HG03469 (cell line): ENCODE results near the gene MAP4K2.

Experiments
- ATAC-seq: cut with Tn5 transposase; IDR thresholded peaks from one replicate; pipeline ENCODE4 v1.9.1; 2021; ENCODE audit warnings: mild to moderate bottlenecking, moderate library complexity, moderate number of reproducible peaks; ENCODE audit not compliant: unreplicated experiment

MAP4K2 gene

GRCh38 chr11:64813826-64814225 lies 10.8 kb upstream of the MAP4K2 start:
- ATAC-seq = no peak

- no peak for ATAC-seq
These were observed 7.9 kb upstream of the MAP4K2 start for GRCh38 chr11:64810891-64811272.

GRCh38 chr11:64810271-64810890 lies 7.4 kb upstream of the MAP4K2 start, which contains the start of gene MEN1:
Gene MEN1, minus strand, starts transcription at chr11:64810551. Its CDS starts 442 bp downstream, at chr11:64810109.
- ATAC-seq = no peak

GRCh38 chr11:64809781-64810241 lies 6.8 kb upstream of the MAP4K2 start:
- no peak for ATAC-seq

GRCh38 chr11:64805481-64805880 lies 2.5 kb upstream of the MAP4K2 start:
- ATAC-seq = no peak

- no peak for ATAC-seq
These were observed 1.6 kb upstream of the MAP4K2 start for GRCh38 chr11:64804346-64805210.

- no peak for ATAC-seq
These were observed 882 bp upstream of the MAP4K2 start for GRCh38 chr11:64803846-64804345.

- peak; percentile 14 for ATAC-seq
These were observed 450 bp downstream of the MAP4K2 start for GRCh38 chr11:64802370-64803157.

GRCh38 chr11:64801561-64802369 lies 1.2 kb downstream of the MAP4K2 start:
- no peak for ATAC-seq

- ATAC-seq = no peak
These were observed 1.9 kb downstream of the MAP4K2 start for GRCh38 chr11:64801158-64801464.

- ATAC-seq = no peak
These were observed 2.5 kb downstream of the MAP4K2 start for GRCh38 chr11:64800303-64801157.

GRCh38 chr11:64799623-64800302 lies 3.3 kb downstream of the MAP4K2 start:
- no peak for ATAC-seq

- ATAC-seq = no peak
These were observed 3.8 kb downstream of the MAP4K2 start for GRCh38 chr11:64799256-64799622.

GRCh38 chr11:64796757-64797541 lies 6.1 kb downstream of the MAP4K2 start:
- no peak for ATAC-seq

GRCh38 chr11:64796047-64796756 lies 6.8 kb downstream of the MAP4K2 start:
- ATAC-seq = no peak

GRCh38 chr11:64794526-64794925 lies 8.5 kb downstream of the MAP4K2 start:
- no peak for ATAC-seq

- no peak for ATAC-seq
These were observed 9.5 kb downstream of the MAP4K2 start for GRCh38 chr11:64793271-64794160.
